MM.1S (cell line): ENCODE results near the gene HDDC3.

Experiments used
- CTCF ChIP-seq: fragments of 300-600 bp; sonication (generic); IDR thresholded peaks from 2 replicates; pipeline ENCODE4 v1.5.1; 2016; ENCODE audit warnings: antibody characterized with exemption, low read length, mixed read lengths
- EZH2 ChIP-seq: fragments of 300-600 bp; sonication (generic); optimal IDR thresholded peaks from 2 replicates; pipeline ENCODE3; 2017; ENCODE audit warnings: low read depth, mild to moderate bottlenecking, antibody characterized with exemption, low read length, mixed read lengths
- EZH2phosphoT487 ChIP-seq: fragments of 300-600 bp; sonication (generic); IDR thresholded peaks from 2 replicates; pipeline ENCODE4 v1.6.1; 2018; ENCODE audit warnings: antibody characterized with exemption, low read length

GRCh38 chr15:90904746-90905145 lies 27.6 kb downstream of the HDDC3 start:
- TF ChIP-seq EZH2 (no peak), CTCF (no peak), EZH2phosphoT487 (no peak)
